Raji (cell line): ENCODE data around the gene ING5.

Experiments
- POLR2A ChIP-seq: IDR thresholded peaks from 2 replicates; pipeline ENCODE4 v1.6.1; 2011; ENCODE audit warnings: low read depth, low read length, control low read depth; ENCODE audit not compliant: insufficient read depth

ING5 gene

GRCh38 chr2:241680827-241681599 lies 20.8 kb upstream of the ING5 start:
- TF ChIP-seq POLR2A = no peak

GRCh38 chr2:241686324-241686649 lies 15.6 kb upstream of the ING5 start:
- TF ChIP-seq POLR2A = no peak

GRCh38 chr2:241686650-241687425 lies 15.0 kb upstream of the ING5 start, which contains the start of gene DTYMK:
Gene DTYMK (minus strand): TSS chr2:241686815. CDS start chr2:241686783, 32 bp downstream.
- TF ChIP-seq POLR2A = peak; percentile 81

GRCh38 chr2:241689306-241689705 lies 12.5 kb upstream of the ING5 start:
- no peak for TF ChIP-seq POLR2A

GRCh38 chr2:241690202-241690717 lies 11.6 kb upstream of the ING5 start:
- no peak for TF ChIP-seq POLR2A

GRCh38 chr2:241692448-241692847 lies 9.4 kb upstream of the ING5 start:
- TF ChIP-seq POLR2A = no peak

GRCh38 chr2:241695651-241696050 lies 6.2 kb upstream of the ING5 start:
- TF ChIP-seq POLR2A = no peak

GRCh38 chr2:241701149-241701398 lies 765 bp upstream of the ING5 start:
- no peak; the same call in 1 of the 2 replicates for TF ChIP-seq POLR2A

- TF ChIP-seq POLR2A = peak; percentile 50
Observed at GRCh38 chr2:241702155-241703031, 554 bp downstream of the ING5 start.

- no peak for TF ChIP-seq POLR2A
Observed at GRCh38 chr2:241703032-241703604, 1.3 kb downstream of the ING5 start.

- no peak for TF ChIP-seq POLR2A
Observed at GRCh38 chr2:241706537-241706936, 4.7 kb downstream of the ING5 start.

GRCh38 chr2:241708879-241709278 lies 7.0 kb downstream of the ING5 start:
- no peak for TF ChIP-seq POLR2A

GRCh38 chr2:241719093-241719492 lies 17.3 kb downstream of the ING5 start:
- TF ChIP-seq POLR2A = no peak

- no peak for TF ChIP-seq POLR2A
Observed at GRCh38 chr2:241720099-241720498, 18.3 kb downstream of the ING5 start.

GRCh38 chr2:241720560-241720959 lies 18.7 kb downstream of the ING5 start:
- no peak for TF ChIP-seq POLR2A
